GM18517 (cell line): ENCODE measurements around the gene ME3.

ENCODE experiments used
- ATAC-seq: cut with Tn5 transposase; IDR thresholded peaks from one replicate; pipeline ENCODE4 v1.9.1; 2021; ENCODE audit warnings: mild to moderate bottlenecking, moderate library complexity; ENCODE audit not compliant: unreplicated experiment

The ME3 gene

DNA sequence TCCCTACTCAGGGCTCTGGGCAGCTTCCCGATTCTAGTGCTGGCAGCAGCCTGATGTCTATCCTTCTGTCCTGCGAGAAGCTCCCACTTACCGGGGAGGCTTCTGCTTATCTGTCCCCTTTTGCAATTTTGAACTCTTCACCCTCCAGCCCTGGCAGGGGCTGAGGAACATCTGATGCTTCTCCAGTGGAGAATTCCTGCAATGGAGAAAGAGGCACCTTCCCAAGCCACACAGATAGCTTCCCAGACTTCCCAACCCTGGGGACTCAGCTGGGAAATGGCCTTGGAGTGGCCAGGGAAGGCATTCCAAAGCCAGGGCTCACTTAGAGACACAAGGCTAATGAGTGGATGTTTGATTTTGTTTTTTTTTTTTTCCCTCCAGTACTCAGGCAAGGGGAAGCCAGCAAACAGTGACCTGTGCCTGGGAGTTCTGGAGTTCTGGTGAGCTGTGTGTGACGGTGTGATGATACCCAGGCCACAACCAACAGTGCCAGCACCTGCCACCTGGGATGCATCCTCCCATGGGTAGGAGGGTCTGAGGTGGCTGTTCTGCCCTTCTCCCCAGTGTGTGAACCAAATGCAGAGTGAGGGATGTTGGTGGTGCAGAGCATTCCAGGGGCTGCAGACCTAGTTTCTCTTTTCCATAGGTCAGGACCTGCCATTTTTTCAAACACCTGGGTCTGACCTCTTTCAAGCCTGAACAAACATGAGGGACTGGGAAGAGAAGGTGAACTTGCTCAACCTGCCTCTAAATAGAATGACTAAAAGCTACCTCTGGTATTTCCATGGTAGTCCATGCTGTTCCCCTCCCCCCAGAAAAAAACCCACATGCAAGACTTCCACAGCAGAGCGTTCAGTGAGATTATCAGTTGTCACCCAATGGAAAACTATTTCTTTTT is 202.7 kb downstream of the ME3 start:
- no peak for ATAC-seq

DNA sequence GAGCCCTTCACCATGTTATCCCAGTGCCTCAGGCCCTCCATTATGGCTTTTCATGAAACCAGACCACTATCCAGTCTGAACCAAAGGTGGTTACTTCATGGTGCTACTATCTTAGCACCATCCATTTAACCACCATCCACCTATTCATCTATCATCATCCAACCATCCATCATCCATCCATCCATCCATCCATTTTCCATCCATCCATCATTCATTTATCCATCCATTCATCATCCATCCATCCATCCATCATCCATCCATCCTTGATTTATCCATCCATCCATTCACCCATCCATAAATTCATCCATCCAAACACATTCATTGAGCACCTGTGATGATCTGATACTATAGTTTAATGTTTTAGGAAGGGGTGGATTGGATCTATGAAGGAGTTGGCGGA is 204.2 kb downstream of the ME3 start:
- no peak for ATAC-seq

DNA sequence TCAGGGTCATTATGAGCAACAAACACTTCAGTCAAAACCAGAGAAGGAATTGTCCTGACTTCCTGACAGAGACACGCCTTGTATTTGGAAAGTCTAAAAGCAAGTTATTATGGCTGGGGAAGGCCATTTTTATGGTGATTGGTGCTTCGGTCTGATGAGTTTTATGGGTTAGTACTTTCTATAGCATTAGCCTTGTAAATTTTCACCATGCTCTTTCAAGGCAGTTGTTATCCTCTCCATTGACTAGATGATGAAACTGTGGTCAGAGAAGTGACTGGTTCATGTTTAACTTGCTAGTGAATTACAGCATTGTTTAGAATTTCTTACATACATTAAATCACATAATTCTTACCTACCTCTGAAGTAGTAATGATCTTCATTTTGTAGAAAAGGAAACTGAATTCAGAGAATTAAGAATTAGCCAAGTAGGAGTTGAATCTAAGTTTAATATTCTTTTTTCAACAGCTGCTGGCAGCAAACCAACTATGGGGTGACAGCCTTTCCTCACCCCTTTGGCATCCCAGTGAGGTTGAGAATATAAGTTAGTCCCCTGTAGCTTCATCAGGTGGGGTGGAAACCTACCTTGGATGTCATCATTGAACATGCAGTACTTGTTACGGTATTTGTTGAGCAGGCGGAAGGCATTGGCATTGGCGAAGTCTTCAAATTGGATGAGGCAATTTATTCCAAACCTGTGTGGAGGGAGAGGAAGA is 207.8 kb downstream of the ME3 start:
- ATAC-seq: no peak

DNA sequence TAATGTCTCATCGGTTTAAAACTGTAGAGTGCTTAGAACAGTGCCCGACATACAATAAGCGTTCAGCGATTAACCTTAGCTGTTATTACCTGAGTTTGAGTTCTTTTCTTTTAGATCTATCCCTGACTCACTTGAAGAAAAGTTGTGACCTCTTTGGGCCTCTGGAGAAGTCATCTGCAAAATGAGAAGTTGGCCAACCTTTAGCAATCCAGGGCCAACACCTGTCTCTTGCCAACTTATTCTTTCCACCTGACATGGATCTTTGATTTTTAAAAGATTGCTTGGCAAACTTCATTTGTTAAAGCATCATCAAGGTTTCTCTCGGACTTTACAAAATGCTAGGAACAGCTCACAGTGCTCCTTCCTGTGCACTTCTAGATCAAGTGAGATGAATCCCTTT is 208.5 kb downstream of the ME3 start:
- ATAC-seq: no peak

DNA sequence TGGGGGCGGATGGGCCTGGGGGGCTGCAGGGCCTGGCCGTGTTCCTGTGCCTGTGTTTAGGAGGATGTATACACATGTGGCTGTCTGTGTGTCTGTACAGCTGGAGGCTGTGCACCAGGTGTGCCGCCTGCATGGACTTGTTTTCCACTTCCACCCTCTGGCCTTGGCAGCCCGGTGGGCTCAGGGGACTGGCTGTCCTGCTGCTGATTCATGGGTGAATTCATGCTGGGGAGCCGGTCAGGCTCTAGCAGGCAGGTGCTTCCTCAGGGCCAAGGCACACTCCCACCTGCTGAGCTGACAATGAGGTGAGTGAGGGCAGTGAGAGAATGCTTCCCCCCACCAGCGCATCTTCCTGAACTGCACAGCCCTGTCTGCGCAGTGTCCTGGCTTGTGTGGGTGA is 209.3 kb downstream of the ME3 start:
- ATAC-seq: no peak

DNA sequence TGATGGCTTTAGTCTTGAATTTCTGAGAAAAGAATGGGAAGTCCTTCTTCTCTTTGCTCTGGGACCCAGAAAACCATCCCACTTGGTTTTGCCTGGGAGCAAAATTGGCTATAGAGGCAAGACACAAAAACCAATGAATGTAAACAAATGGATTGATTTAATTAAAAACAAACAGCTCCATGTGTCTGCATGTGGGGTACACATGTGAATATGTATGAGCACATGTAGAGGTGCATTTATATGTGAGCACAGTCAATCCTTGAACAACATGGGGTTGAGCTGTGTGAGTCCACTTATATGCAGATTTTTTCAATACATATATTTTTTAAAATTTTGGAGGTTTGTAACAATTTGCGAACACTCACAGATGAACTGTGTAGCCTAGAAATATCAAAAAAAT is 210.5 kb downstream of the ME3 start:
- no peak for ATAC-seq

DNA sequence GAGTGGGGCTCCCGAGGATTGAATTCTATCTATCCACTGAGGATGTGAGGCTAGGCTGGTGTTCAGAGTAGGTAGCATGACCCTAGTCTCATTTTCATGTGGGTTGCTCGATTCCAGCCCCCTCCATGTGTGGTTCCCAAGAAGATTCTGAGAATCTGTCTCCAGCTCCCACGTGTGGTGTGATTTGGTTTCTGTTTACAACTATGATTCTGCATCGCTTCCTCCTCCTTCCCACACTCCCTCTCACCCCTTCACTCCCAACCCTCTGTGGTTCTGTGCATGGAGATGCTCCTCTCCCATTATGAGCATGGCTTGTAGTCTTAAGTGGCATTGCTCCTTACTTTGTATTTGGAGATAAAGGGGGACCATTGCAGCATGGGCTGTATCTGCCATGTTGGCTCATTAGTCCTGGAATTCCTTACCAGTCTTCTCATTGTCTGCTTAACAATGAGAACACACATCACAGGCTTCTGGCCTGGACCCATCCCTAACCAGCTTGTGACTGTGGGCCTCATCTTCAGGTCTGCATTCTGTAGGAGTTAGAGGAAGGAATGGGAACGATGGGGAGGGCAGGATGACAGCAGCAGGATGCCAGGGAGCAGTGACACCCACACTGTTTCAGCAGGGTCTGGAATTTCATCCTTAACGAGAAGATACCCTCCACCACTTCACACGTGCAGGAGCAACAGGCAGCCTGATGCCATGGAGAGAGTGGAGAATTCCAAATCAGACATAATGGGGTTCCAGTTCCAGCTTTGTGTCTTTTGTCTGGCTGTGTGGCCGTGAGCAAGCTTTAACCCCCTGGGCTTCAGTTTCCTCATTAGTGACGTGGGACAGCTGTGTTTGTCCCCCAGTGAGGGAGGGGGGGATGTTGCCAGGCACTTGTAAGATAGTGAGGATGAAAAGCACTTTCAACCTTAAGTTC is 211.7 kb downstream of the ME3 start:
- ATAC-seq: no peak

DNA sequence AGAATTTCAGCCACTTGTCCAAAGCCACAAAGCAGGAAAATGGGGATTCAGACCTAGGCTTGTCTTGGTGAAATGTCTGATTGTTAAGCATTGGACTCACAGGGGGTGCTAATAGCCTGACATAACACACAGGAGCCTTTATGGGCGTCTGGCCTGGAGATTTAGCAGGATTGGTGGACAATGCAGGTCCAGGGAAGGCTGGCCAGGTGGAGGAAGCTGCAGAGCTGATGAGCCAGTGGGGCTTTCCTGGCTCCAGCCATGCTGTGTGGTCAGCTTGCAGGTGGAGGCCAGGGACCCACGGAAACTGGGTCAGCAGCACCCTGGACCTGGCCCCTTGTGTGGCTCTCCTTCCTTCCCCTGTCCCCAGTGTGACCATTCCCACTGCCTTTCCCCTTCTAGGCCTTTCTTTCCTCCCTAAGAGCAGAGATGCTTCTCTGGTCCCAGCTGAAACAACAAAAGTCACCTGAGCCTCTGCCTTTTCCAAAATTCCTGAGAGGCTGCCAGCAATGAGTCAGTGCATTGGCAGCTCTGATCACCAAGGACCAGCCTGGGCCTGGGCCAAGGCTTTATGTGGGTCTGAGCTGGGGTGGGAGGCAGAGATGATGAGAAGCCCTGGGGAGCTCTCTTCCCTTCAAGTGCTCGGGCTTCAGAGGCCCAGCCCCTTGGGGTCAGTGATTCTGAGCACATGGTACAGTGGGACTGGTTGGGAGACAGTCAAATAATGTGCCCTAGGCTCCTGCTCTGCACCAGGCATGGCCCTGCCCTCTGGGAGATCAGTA is 212.5 kb downstream of the ME3 start:
- no peak for ATAC-seq

DNA sequence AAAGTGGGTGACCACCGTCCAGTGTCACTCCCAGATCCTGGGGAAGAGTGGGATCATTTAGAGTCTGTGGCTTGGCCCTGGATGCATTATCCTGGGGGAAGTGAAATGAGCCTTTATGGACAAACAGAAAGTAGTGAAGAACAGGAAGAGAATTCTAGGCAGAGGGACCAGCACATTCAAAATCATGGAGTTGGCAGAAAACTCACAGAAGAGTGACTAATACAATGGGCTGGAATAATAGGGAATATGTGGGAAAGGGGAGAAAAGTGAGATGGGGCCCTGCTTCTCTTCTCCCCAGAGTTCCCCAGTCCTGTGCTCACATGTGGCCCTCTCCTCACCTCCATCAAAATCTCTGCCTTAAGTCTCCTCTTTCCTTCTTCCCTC is 213.4 kb downstream of the ME3 start:
- ATAC-seq: no peak

DNA sequence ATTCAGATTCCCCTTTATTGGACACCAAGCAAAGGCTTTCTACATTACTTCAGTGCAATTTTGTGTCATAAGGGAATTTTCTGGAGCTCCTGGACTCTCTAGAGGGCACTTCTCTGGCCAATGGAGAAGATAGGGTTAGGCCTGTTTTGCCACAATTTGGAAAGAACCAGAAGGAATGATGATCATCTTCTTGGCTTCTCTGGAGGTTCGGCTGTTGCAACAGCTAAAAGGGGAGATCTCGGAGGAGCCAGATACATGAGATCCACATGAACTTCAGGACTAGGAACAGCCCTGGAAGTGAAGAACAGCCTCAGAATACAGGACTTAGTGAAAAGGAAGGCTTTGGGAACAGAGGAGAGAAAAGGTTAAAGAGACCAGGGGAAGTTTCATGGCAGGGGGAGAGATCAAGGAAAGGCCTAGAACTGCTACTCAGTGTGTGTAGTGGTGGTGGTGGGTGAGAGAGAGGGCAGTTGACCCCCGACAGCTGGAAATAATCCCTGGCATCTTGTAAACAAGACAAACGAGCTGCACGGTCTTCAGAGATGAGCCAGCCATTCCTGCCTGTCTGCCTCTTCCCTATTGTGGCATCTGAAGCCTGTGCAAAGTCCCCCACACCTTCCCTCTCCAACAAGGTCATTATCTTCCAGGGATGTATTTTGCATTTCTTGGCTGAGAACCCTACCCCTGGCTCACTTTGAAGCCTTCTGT is 214.0 kb downstream of the ME3 start:
- no peak for ATAC-seq

DNA sequence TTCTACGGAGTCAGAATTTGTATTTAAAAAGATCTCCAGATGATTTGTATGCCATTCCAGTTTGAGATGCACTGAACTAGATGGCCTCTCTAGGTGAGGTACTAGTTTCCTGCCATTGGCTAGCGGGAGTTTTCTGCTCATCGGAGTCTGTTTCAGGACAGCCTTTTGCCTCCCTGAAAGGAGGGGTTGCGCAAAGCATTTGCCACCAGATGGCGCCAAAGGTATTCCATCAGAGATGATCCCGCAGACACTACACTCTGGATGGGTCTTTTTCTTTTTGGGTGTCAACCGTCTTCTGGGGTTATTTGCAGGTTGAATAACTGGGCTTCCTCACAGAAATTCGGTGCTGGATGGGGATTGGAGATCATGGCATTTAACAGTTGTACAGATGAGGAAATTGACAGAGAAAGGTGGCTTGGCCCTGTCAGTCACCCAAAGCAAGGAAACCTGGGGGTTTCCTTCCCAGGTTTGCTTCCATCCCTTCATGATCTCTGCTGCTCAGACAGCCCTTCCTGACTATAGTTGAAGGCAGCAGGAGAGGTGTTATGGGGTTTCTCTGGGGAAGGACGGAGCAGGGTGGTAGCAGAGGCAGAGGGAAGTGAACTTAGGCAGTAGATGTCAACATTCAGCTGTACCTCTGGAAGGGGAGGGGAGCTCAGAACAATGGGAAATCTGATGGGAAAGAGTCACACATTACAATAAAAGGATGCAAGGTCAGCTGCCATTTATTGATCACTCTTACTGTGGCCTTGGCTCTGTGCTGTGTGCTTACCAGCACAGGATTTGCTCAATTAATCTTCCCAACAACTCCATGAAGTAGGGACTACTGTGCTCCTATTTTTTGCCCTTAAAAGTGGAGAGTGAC is 216.1 kb downstream of the ME3 start:
- ATAC-seq: peak; percentile 68

DNA sequence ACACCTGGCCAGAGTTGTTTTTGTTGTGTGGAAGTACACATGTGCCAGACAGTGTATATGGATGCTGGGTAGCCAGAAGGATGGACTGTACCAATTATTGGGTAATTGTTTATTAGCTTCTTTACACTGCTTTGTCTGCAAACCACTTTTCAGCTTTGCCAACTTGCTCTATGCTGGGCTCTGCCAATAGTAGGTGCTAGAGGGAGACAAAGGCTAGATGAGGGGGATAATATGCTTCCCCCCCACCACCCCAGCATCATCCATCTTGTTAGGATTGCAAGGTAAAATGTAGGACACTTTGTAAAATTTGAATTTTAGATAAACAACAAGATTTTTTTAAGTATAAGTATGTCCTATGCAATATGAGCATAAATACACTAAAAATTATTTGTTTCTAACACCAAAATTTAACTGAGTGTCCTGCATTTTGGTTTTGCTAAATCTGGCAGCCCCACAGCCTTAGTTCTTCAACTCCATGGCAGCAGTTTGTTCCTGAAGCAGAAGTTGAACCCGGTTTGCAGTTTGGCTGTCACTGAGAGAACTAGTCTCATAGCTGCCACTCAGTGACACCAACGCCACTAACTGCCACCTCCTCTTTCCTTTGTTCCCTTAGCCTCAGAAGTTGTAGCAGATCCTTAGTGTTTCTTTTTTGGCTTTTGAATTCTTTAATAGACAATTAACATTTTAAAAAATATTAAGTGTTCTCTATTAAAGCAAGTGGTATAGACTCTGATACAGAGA is 219.0 kb downstream of the ME3 start:
- ATAC-seq: no peak

DNA sequence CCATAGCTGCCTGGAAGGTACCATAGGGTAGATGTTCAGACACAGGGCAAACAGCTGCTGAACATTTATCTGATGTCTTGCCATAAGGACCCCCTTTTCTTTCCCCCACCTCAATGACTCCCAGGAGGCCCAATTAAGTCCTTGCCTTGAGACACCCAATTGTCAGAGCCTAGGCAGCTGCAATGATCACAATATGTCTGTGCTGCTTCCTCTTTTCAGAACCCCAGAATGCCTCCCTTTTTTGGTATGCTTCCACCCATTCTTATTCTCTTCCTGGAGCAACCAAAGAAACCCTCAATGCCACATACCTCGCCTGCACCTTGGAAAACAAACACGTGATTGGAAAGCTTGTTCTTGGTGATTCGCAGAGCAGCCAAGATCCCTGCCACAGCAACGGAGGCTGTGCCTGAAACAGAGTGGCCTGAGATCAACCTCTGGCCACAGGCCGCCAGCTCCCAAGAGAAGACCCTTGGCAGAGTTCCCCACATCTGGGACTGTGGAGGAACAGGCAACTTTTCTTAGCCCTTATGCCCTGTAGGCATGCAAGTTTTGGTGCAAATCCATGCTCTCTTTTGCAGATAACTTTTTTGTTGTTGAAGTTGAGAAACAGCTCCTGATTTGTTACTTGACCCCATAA is 222.3 kb downstream of the ME3 start:
- no peak for ATAC-seq

DNA sequence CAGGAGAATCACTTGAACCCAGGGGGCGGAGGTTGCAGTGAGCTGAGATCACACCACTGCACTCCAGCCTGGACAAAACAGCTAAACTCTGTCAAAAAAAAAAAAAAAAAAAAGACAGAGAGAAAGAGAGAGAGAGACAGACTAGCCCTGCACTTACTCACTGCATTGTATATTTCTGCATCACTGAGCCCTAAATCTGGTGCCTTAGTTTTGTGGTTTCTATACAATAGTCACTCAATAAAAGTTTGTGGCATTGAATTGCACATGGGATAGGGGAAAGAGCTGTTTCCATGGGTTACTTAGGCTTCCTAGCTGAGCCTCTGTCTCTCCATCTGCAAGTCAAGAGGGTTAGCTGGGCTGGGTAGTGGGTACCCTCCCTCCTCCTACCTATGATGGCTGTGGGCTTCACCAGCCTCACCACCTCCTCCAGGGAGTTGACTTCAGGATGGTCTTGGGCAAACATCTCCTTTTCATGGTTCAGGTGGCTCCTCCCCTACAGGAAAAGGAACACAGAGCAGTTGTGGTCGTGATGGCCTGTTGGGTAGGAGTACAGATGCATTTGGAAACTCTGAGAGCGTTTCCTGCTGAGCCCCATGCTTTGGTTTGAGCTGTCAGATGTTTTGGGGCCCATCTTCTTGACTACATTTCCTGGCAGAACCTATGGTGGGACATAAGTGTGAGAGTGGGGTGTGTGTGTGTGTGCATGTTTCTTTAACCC is 224.5 kb downstream of the ME3 start:
- no peak for ATAC-seq

DNA sequence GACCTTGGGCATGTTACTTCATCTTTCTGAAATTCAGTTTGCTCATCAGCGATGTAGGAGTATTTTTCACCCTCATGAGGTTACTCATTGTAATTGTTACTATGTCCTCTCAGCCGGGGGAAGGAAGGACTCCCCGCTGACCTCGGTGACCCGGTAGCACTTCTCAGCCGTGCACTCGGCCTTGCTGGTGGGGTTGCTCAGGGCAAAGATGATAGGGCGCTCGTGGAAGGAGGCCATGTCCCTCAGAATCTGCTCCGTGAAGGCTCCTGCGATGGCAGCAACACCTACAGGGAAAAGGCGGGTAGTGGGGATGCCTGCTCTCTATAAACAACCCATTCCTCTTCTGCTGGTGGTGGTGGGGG is 225.5 kb downstream of the ME3 start:
- no peak for ATAC-seq

DNA sequence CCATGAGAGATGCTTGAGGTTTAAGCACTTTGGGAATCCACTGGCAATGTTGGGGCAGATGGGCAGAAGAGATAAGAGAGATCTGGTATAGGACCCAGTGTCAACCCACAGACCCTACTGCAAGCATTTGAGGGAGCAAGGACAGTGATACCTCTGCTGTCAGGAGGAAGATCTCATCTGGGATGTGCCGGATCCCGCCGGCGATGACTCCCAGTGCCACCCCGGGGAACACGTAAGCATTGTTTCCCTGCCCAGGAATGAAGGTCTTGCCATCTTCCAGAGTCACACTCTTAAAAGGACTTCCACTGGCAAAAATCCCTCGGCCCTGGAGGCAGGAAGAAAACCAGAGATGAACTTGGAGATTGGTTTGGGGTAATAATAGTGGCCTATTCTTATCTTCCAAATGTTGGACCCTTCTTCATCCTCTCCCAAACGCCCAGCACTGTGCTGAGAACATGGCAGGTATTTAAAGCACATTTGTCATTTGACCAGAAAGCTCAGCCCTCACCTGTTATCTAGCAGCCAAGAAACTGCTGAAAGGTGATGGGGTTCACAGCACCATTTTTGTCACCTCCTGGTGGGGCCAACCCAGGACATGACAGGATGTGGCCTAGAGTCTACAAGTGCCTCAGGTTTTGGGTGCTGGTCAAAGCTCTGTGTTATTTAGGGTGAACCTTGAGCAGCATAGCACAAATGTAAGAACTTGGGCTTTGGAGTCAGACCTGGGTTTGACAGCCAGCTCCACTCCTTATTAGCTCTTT is 226.1 kb downstream of the ME3 start:
- ATAC-seq: no peak

DNA sequence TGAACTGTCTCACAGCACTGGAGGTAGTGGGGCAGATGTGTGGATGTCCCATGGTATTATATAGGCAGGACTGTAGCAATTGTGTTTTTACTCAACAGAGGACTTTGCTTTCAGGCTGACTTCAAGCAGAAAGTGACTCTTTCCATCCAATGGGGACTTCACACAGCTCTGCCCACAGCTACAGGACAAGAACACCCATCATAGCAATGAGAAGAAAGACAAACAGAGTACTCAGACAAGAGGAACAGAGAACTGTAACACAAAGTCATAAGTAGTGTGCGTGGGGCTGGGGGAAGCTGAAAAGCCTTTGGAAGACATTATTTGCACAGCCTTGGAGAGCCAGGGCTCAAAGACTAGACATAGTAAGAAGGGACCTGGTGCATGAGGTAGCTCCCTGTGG is 227.4 kb downstream of the ME3 start:
- no peak for ATAC-seq
